AG09319 (cell line): ENCODE measurements around the gene IMPDH2.
A peak's percentile ranks its signal among the peaks of the same experiment; 100 is the strongest.

Experiments used
- DNase-seq: peaks from one replicate; pipeline ENCODE4 v3.0.0-alpha.2; 2010; ENCODE audit warnings: low read depth; ENCODE audit errors: extremely low read depth
- CTCF ChIP-seq: IDR thresholded peaks from 2 replicates; pipeline ENCODE4 v1.5.1; 2011; ENCODE audit warnings: low read depth, mild to moderate bottlenecking, inconsistent platforms, low read length, moderate library complexity

The IMPDH2 gene

GRCh38 chr3:49021813-49022687 is 7.1 kb downstream of the IMPDH2 start, which contains the start of gene NDUFAF3:
NDUFAF3 (plus strand) TSS chr3:49022121; CDS start chr3:49022145, 24 bp downstream.
- peak; percentile 91 for TF ChIP-seq CTCF
- peak; percentile 80 for DNase-seq

DNA sequence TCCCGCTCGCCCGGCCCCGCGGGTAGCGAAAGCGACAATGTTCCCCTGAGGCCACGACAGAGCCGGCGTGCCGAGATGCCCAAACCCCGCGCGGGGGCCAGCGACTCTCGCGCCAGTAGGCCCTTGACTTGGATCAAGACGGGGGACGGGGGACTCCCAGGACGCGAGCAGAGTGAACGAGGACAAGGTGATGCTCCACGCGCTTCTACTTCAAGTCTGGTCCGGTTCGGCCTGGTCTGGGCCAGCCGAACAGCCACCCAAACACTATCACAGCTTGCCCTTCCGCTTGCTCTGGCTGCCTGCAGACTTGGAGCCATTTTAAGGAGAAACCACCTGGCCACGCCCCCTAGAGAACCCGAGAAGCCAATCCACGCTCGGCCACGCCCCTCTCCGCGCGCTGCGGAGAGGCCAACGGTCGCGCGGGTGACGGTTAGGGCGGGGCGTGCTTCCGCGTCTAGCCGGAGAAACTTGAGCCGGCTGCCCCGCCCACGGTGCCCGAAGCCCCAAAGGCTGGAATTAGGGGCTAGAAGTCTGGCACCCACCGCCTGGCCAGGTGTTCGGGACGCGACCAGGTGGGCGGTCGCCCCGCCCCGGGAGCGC is 7.9 kb downstream of the IMPDH2 start:
- DNase-seq = peak; percentile 94
- no peak for TF ChIP-seq CTCF

DNA sequence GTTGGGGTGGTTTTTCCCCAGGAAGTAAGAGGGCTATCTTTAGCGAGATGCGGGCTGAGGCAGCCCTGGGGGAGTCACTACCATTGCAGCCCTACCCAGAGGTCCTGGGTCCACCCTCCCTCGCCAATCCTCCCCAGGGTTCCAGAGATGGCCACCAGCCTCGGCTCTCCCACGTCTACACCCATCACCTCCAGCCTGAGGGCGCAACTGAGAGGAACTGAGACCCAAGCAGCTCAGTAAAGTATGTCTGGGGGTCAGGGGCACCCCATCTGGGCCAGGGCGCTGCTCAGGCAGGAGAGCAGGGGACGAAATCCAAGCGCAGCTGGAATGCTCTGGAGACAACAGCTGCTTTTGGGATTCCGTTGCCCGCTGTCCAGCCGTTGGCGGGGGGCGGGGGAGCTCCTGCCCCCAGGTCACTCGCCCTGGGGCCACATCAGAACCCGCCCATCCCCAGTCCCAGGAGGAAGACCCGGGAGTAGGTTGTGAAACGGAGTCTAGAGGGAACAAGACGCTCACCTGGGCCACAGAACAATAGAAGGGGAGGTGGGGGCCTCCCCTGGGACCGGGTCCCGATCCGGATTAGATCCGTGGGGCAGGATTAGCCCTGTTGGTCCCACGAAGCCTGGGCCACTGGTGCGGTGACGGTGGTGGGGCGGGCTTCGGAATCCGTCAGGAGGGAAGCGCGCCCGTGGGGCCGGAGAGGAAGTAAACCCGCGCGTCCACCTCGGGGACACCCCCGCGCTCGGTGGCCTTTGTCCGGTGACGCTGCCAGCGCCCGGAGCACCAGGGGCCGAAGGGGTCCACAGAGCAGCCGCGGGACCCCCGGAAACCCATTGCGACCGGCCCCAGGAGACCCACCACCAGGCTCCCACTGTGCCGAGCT is 8.6 kb downstream of the IMPDH2 start:
- TF ChIP-seq CTCF = no peak
- DNase-seq = no peak

- no peak for TF ChIP-seq CTCF
- DNase-seq = no peak
Observed at GRCh38 chr3:49019941-49020329, 9.3 kb downstream of the IMPDH2 start.

DNA sequence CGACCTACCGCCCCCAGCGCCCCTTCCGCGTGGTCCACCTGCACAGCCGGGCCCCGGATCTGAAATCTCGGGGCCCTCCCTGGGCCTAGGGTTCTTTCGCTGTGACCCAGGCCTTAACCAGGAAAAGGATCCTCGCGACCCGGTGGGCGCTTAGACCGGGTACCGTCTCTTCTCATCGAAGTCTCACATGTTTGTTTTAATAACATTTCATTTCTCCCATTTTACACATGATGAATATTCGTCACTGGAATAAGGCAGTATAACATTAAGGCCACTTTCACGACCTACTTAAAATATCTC is 10.5 kb downstream of the IMPDH2 start:
- TF ChIP-seq CTCF = no peak
- DNase-seq = no peak

GRCh38 chr3:49017971-49018706 is 11.1 kb downstream of the IMPDH2 start, which contains the start of gene DALRD3:
DALRD3 (minus strand) TSS chr3:49018580; CDS start chr3:49018564, 16 bp downstream.
- DNase-seq = no peak
- no peak for TF ChIP-seq CTCF
